Stimulated activated CD8-positive, alpha-beta memory T cell treated with anti-CD3 and anti-CD28 coated beads, Interleukin-2, amount 100 ng/mL, for 1 hour (primary cell): ENCODE data around the gene PRAMEF15.
"Not testable (repeated sequence)": the region's sequence is repeated elsewhere in the genome, so short reads cannot be mapped to it uniquely, and the experiment has no call there.

Source experiments
- DNase-seq, 2 donors: peaks; one replicate each; pipeline ENCODE4 v3.0.0-alpha.2; 2020; ENCODE audit warnings: low read depth in 2 of 2

The PRAMEF15 gene

GRCh38 chr1:13315281-13315680, at the start of gene PRAMEF15:
TSS of gene PRAMEF15 (plus strand) at chr1:13315581. CDS start at chr1:13318408, 2,827 bp downstream.
- DNase-seq, result not testable (repeated sequence)

GRCh38 chr1:13277016-13277415, 38.4 kb upstream of the PRAMEF15 start:
- not testable (repeated sequence) for DNase-seq

- DNase-seq, result not testable (repeated sequence)
These were observed 35.8 kb upstream of the PRAMEF15 start for GRCh38 chr1:13279617-13280016.

- DNase-seq, result not testable (repeated sequence)
These were observed 30.3 kb upstream of the PRAMEF15 start, which contains the start of gene PRAMEF8 for GRCh38 chr1:13285037-13285436. TSS of gene PRAMEF8 (minus strand) at chr1:13285137. CDS start at chr1:13284091, 1,046 bp downstream.

GRCh38 chr1:13289030-13289429, 26.4 kb upstream of the PRAMEF15 start:
- not testable (repeated sequence) for DNase-seq

- DNase-seq, result not testable (repeated sequence)
These were observed 18.0 kb upstream of the PRAMEF15 start for GRCh38 chr1:13297216-13297931.

- not testable (repeated sequence) for DNase-seq
These were observed 16.7 kb upstream of the PRAMEF15 start for GRCh38 chr1:13298699-13299098.

GRCh38 chr1:13302197-13302596, 13.2 kb upstream of the PRAMEF15 start:
- DNase-seq, result not testable (repeated sequence)

- DNase-seq, result not testable (repeated sequence)
These were observed 12.1 kb upstream of the PRAMEF15 start, which contains the start of gene PRAMEF33 for GRCh38 chr1:13303239-13303638. TSS of gene PRAMEF33 (plus strand) at chr1:13303539. CDS start at chr1:13305955, 2,416 bp downstream.

- DNase-seq, result not testable (repeated sequence)
These were observed 27.1 kb downstream of the PRAMEF15 start for GRCh38 chr1:13342496-13342895.

- not testable (repeated sequence) for DNase-seq
These were observed 31.7 kb downstream of the PRAMEF15 start, which contains the start of gene PRAMEF14 for GRCh38 chr1:13347034-13347433. TSS of gene PRAMEF14 (minus strand) at chr1:13347134. CDS start at chr1:13345314, 1,820 bp downstream.

GRCh38 chr1:13353476-13353875, 38.1 kb downstream of the PRAMEF15 start:
- not testable (repeated sequence) for DNase-seq

- DNase-seq, result not testable (repeated sequence)
These were observed 39.1 kb downstream of the PRAMEF15 start for GRCh38 chr1:13354475-13354874.

GRCh38 chr1:13356774-13357173, 41.4 kb downstream of the PRAMEF15 start:
- not testable (repeated sequence) for DNase-seq

GRCh38 chr1:13362364-13362763, 47.0 kb downstream of the PRAMEF15 start:
- not testable (repeated sequence) for DNase-seq

- not testable (repeated sequence) for DNase-seq
These were observed 49.5 kb downstream of the PRAMEF15 start for GRCh38 chr1:13364928-13365327.

GRCh38 chr1:13366536-13366935, 51.2 kb downstream of the PRAMEF15 start:
- not testable (repeated sequence) for DNase-seq

GRCh38 chr1:13368544-13368943, 53.2 kb downstream of the PRAMEF15 start:
- DNase-seq, result not testable (repeated sequence)
